Jurkat, Clone E6-1 (cell line): ENCODE data around the gene ARID1A. TPM values are rescaled to one million over a fixed set of nuclear protein-coding genes. Genes with fewer than 3 reads are reported as not detected.
"Not testable (repeated sequence)": the region's sequence is repeated elsewhere in the genome, so short reads cannot be mapped to it uniquely, and the experiment has no call there.

Experiments used
- DNase-seq: peaks from one replicate; pipeline ENCODE4 v3.0.0-alpha.2; 2011; ENCODE audit warnings: low read depth, low spot score
- H3K4me3 ChIP-seq: 2 replicates; pipeline ENCODE4 v1.5.1; 2011; ENCODE audit warnings: mild to moderate bottlenecking, low read length, control low read depth, moderate library complexity
- polyA plus RNA-seq: library from polyadenylated mRNA; unstranded; fragments of >200 nt; gene quantifications from one replicate; pipeline ENCODE4 v1.2.1, GENCODE V29; 2012; ENCODE audit warnings: missing spikeins; ENCODE audit not compliant: insufficient read length, insufficient read depth

The ARID1A gene
- polyA plus RNA-seq, result 68.1 TPM

DNA sequence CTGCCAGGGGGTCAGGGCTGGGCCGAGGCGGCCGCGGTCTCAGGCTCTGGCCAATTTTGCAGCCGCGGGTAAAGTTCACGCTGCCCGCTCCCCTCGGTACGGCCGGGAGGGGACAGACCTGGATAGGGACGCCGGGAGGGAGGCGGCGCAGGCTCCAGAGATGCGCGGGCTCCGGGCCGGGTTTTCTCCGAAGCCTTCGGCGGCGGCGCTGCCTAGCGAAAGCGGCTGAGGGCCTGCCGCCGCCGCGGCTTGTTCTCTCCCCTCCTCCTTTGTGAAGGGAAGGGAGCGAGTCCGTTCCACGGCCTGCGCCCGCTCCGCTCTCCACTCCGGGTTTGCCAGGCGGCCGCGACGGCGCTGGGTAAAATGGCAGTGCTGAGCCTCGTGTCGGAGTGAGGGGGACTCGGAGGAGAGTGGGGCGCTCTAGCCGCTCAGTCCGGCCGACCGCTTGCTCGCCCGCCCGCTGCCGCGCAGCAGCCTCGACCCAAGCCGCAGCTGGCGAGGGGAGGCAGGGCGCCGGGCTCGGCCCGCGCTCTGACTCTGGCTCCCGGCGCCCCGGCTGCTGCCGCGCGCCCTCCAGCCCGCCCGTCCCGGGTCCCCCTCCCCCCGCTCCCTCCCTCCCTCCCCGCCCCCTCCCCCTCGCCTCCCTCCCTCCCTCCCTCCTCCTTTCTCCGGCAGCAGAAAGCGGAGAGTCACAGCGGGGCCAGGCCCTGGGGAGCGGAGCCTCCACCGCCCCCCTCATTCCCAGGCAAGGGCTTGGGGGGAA lies at the start of gene ARID1A:
TSS of gene ARID1A (plus strand) at position 660 of the 763 bp plus-strand sequence. CDS start 389 bp downstream, outside the sequence.
- H3K4me3 ChIP-seq, result peak within 1 kb of the TSS; percentile 71
- peak; percentile 97 for DNase-seq

GRCh38 chr1:26664802-26665201 lies 31.0 kb upstream of the ARID1A start:
- DNase-seq, result no peak
- H3K4me3 ChIP-seq, result no peak overlapping the region

- DNase-seq, result no peak
- H3K4me3 ChIP-seq, result no peak overlapping the region
Measured at GRCh38 chr1:26666855-26667254, 29.0 kb upstream of the ARID1A start.

DNA sequence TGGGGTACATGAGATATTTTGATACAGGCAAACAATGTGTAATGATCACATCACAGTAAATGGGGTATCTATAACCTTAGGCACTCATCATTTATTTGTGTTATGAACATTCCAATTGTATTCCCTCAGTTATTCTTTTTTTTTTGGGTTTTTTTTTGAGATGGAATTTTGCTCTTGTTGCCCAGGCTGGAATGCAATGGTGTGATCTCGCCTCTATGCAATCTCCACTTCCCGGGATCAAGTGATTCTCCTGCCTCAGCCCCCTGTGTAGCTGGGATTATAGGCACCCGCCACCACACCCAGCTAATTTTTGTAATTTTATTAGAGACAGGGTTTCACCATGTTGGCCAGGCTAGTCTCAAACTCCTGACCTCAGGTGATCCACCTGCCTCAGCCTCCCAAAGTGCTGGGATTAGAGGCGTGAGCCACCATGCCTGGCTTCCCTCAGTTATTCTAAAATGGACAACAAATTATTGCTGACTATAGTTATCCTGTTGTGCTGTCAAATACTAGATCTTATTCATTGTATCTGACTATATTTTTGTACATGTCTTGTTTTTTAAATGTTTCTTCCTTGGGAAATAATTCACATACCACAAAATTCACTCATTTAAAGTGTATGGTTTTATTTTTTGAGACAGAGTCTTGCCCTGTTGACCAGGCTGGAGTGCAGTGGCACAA lies 27.6 kb upstream of the ARID1A start:
- not testable (repeated sequence) for DNase-seq, H3K4me3 ChIP-seq

GRCh38 chr1:26677306-26678115 lies 18.3 kb upstream of the ARID1A start:
- DNase-seq, result peak; percentile 49
- H3K4me3 ChIP-seq, result no peak overlapping the region

GRCh38 chr1:26684763-26685508 lies 10.9 kb upstream of the ARID1A start:
- no peak for DNase-seq
- no peak overlapping the region for H3K4me3 ChIP-seq

GRCh38 chr1:26686795-26687194 lies 9.0 kb upstream of the ARID1A start:
- no peak for DNase-seq

DNA sequence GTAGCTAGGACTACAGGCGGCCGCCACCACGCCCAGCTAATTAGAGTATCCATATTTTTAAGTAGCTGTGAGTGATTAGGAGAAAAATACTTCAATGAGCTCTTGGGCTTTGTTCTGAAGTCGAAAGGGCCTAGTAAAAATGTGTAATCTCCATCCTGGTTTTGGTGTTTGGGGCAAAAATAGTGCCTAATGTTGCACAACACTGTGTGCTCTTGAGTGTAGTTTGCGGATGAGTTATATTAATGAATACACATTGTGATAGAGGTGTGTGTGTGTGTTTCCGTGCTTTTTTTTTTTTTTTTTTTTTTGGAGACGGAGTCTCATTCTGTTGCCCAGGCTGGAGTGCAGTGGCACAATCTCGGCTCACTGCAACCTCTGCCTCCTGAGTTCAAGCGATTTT lies 6.3 kb upstream of the ARID1A start:
- H3K4me3 ChIP-seq, result no peak overlapping the region
- DNase-seq, result no peak

More at GRCh38 chr1:26686795-26687194, 9.0 kb upstream of the ARID1A start:
- H3K4me3 ChIP-seq, result no peak overlapping the region

GRCh38 chr1:26690157-26690556 lies 5.7 kb upstream of the ARID1A start:
- DNase-seq, result no peak
- H3K4me3 ChIP-seq, result no peak overlapping the region

DNA sequence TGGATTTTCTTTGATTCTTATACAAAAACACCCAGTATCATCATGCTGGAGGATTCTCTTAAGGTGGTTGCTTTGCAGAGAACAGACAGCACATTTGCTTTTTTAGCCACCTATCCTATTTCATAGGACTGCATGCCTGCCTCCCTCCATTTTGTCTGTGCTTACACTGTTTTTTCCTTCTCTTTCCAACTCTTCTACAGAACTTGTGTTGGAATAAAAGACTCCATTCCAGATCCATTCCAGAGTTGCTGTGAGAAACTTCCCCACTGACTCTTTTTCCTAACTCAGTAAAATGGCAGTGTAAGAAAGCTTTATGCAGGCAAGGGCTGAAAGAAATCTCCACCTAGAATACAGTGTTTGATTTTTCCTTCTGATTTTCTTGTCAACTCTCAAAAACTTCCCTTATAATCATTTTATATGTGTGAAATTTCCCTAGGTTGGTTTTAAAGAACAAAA lies 5.2 kb upstream of the ARID1A start:
- DNase-seq, result no peak

GRCh38 chr1:26692211-26692792 lies 3.5 kb upstream of the ARID1A start:
- H3K4me3 ChIP-seq, result peak overlapping the region; percentile 71
- DNase-seq, result peak; percentile 98

More for the DNA sequence above, 5.2 kb upstream of the ARID1A start:
- no peak overlapping the region for H3K4me3 ChIP-seq

- H3K4me3 ChIP-seq, result peak overlapping the region; percentile 71
- DNase-seq, result peak; percentile 99
Measured at GRCh38 chr1:26692793-26693490, 2.9 kb upstream of the ARID1A start.

DNA sequence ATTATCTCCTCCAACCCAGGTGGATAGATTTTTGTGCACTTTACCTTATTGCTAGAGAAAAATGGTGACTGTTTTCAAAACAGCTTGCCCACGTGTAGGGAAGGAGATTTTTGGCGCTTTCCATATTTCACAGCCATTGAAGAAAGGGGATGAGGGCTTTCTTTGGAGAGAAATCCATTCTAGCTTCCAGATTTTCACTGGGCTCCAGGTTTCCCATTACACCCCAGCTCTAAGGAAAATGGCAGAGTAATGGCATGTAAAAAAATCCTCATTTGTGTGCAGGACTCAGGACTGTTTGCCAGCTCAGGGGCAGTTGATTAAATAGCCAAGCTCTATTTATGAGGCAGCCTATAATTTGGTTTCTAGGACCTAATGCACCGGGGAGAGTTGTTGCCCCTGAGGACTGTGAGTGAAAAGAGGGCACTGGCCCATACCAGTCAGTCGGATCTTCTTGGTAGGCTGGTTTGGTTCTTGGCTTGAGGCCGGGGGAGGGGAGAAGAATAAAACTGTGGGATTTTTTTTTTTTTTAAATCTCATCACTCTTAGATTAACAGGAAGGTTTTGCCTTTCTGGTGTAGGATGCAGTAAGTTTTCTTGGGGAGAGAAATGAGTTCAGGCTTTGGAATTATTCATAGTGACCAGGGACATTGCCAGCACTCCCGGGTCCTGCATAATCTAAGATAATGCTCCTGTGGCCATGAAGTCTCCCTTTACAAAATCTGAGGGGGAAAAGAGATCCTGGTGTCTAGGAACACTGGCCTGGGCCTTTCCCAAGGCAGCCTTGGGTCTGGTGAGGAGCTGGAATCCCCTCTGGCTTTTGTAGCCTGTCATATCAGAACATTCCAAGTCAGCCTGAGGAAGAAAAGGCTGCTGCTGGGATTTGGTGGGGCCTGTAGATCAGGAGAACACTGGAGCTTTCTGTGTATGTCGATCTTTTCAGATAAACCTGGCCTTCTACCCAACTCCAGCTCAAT lies 1.9 kb upstream of the ARID1A start:
- peak overlapping the region; percentile 71 for H3K4me3 ChIP-seq
- DNase-seq, result no peak

- peak; percentile 67 for DNase-seq
- H3K4me3 ChIP-seq, result peak overlapping the region; percentile 71
Measured at GRCh38 chr1:26694638-26695355, 1.0 kb upstream of the ARID1A start.

DNA sequence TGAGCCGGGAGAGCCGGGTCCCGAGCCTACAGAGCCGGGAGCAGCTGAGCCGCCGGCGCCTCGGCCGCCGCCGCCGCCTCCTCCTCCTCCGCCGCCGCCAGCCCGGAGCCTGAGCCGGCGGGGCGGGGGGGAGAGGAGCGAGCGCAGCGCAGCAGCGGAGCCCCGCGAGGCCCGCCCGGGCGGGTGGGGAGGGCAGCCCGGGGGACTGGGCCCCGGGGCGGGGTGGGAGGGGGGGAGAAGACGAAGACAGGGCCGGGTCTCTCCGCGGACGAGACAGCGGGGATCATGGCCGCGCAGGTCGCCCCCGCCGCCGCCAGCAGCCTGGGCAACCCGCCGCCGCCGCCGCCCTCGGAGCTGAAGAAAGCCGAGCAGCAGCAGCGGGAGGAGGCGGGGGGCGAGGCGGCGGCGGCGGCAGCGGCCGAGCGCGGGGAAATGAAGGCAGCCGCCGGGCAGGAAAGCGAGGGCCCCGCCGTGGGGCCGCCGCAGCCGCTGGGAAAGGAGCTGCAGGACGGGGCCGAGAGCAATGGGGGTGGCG lies 371 bp downstream of the ARID1A start:
- peak overlapping the region; percentile 71 for H3K4me3 ChIP-seq

More for the DNA sequence above, 371 bp downstream of the ARID1A start:
- no peak for DNase-seq
